Astrocyte of the hippocampus (primary cell): Measurements from ENCODE around the gene TMEM151B.

ENCODE experiments used
- DNase-seq: peaks from one replicate; pipeline ENCODE4 v3.0.0; 2011; ENCODE audit warnings: low read depth, low spot score

The TMEM151B gene

DNA sequence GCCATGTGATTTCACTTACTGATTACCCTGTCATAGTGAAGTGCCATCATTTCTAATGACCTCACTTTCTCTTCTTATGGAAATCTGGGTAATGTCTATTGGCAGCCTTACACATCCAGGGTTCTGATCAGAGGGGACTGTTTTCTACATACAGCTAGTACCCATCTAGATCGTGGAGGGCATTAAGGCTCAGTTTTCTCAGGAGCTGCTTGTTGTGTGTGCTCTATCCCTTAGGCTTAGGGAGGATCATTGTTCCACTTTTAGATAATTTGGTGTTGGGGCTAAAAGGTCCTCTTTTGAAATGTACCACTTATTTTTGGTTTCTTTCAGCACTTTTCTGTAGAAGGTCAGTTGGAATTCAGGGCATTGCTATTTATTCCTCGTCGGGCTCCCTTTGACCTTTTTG is 19.5 kb upstream of the TMEM151B start:
- DNase-seq, result no peak

DNA sequence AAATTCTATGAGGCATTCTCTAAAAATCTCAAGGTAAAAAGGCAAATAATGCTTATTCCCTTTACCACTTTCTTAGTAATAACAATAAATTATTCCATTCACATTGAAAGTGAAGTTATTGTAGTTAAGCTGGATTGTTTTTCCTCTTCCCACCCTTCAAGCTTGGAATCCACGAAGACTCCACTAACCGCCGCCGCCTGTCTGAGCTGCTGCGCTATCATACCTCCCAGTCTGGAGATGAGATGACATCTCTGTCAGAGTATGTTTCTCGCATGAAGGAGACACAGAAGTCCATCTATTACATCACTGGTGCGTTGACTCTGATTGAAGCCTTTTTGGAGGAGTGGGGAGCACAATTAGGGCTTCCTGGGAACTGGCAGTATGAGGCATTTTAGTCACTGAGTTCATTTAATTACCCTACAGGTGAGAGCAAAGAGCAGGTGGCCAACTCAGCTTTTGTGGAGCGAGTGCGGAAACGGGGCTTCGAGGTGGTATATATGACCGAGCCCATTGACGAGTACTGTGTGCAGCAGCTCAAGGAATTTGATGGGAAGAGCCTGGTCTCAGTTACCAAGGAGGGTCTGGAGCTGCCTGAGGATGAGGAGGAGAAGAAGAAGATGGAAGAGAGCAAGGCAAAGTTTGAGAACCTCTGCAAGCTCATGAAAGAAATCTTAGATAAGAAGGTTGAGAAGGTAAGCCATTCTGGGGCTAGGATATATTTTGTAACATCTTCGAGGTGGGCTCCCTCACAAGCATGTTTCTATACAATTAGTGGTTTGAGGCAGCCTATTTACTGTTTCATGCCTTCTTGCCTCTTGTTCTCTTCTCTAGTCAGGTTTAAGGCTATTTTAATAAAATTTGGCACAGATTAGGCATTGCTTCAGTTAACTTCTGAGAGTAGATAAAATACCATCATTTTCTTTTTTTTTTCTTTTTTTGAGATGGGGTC is 18.4 kb upstream of the TMEM151B start:
- DNase-seq, result no peak

DNA sequence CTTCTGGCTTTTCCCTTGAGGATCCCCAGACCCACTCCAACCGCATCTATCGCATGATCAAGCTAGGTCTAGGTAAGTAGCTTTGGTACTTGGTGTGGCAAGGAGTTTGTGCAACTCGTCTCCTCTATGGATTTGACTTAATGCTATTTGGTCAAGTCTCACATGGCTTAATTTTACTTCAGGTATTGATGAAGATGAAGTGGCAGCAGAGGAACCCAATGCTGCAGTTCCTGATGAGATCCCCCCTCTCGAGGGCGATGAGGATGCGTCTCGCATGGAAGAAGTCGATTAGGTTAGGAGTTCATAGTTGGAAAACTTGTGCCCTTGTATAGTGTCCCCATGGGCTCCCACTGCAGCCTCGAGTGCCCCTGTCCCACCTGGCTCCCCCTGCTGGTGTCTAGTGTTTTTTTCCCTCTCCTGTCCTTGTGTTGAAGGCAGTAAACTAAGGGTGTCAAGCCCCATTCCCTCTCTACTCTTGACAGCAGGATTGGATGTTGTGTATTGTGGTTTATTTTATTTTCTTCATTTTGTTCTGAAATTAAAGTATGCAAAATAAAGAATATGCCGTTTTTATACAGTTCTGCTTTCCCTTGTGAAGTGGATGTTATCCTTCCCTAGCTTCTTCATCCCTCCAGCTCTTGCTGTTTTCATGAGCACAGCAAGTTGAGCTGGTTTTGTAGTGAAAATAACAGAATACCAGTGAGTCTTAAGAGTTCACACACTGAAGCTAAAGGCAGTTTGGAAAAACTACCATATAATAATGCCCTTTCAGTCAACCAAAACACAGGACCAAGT is 16.7 kb upstream of the TMEM151B start:
- DNase-seq, result peak; percentile 37

DNA sequence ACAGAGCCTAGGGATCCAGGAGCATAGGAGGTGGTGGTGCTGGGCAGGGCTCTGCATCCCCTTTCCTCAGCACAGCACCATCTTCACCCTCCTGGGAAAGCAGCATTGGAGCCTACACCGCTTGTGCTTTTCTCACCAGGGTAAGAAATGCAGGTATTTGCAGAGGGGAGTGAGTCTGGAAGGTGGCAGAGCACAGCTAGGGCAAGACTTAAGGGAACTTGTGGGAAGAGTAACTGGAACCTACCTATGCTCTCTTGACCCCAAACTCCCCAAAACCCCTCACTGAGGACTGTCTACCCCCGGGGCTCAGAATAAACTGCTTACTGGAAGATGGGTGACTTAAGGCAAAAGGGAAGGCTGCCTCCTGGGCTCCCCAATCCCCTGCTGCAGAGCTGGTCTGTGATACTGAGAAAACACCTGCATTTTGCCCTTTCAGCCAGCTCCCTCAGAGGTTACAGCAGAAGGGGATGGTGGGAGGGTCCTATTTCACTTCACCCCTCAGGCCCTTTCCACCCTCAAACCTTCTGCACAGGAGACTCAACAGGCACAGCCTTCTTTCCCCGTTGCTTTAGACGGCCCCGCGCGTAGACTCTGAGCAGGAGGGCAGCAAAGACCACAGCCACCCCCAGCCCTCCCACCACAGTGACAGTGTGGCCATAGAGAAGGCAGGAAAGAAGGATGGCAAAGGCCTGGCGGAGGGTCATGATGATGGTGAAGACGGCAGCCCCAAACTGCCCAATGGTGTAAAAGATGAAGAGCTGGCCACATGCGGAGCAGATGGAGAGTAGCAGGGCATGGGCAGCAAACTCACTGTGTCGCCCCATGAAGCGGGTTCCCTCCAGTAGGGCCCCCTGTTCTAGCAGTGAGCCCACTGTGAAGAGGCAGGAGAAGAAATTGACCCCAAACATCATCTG is 15.8 kb upstream of the TMEM151B start:
- no peak for DNase-seq

GRCh38 chr6:44255105-44255808 is 15.0 kb upstream of the TMEM151B start:
- no peak for DNase-seq

GRCh38 chr6:44255871-44256774 is 14.1 kb upstream of the TMEM151B start:
- DNase-seq, result peak; percentile 32

DNA sequence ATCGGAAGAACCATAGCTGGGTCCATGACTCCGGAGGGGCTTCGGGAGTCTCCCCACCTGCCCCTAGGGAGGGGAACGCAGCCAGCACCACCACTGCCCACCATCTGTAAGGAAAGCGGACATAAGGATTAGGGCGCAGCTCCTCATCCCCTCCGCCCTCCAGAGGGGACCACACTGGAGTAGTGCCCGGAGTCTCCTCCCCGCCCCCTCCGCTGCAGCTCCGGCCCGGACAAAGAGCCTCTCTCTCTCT is 13.6 kb upstream of the TMEM151B start:
- no peak for DNase-seq

- peak; percentile 92 for DNase-seq
Observed at GRCh38 chr6:44257025-44257752, 13.1 kb upstream of the TMEM151B start, which contains the start of gene SLC35B2. Gene SLC35B2 (minus strand): TSS chr6:44257528. CDS start chr6:44257410, 118 bp downstream.

GRCh38 chr6:44257753-44258324 is 12.4 kb upstream of the TMEM151B start:
- no peak for DNase-seq

DNA sequence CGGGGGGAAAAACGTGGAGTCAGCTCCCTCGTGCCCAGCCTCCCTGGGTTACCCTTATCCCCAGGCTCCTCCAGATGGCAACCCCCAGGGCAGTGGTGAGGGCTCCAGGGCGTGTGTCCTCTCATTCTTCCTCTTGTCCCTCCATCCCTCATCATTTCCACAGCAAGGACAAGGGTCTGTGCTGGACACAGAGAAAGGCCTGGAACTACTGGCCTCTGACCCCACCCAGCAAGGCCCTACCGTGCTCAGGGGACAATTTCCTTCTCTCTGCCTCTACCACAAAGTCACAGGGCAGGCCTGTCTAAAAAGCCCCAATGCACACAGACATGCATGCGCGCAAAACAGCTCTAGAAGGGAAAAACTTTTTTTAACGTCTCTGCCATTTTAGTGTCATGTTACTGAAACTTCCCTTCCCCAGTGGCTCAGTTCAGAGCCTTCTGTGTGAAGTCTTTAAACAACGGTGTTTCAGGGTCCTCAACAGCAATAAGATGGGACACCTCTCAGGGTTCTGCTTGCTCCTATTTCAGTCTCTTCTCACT is 11.9 kb upstream of the TMEM151B start:
- DNase-seq, result no peak

DNA sequence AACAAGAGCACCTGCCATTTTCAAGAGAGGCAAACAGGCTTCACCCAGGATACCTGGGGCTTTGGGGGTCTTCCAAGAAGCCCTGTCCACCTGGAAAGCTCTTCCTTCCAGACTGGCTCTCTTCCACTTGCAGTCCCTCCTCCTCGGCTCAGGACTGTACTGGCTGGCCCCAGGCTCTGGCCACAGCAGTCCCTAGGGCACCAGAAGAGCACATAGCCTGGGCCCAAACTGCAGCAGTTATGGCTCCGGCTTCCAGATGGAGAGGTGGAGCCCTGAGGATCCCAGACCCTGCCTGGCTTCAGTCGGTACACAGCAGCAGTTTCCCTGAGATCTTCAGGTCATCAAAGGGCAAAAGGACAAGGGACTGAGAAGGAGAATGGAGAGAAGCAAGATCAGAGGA is 11.3 kb upstream of the TMEM151B start:
- DNase-seq, result no peak

DNA sequence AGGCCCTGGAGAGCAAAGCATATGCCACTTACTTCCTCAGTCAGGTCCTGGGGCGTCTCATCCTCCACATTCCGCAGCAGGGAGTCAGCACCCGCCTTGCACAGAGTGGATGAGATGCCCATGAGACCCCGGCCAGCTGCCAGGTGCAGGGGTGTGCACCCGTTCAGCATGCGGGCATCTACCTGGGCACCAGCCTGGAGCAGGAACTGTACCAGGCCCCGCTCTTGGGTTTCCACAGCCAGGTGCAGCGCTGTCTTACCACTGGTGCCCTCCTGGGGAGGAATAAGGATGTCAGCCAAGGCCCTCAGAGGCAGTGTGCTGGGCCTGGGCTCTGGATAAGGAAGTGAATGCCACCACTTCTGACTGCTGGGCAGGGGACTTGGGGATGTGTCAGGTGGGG is 10.2 kb upstream of the TMEM151B start:
- no peak for DNase-seq

DNA sequence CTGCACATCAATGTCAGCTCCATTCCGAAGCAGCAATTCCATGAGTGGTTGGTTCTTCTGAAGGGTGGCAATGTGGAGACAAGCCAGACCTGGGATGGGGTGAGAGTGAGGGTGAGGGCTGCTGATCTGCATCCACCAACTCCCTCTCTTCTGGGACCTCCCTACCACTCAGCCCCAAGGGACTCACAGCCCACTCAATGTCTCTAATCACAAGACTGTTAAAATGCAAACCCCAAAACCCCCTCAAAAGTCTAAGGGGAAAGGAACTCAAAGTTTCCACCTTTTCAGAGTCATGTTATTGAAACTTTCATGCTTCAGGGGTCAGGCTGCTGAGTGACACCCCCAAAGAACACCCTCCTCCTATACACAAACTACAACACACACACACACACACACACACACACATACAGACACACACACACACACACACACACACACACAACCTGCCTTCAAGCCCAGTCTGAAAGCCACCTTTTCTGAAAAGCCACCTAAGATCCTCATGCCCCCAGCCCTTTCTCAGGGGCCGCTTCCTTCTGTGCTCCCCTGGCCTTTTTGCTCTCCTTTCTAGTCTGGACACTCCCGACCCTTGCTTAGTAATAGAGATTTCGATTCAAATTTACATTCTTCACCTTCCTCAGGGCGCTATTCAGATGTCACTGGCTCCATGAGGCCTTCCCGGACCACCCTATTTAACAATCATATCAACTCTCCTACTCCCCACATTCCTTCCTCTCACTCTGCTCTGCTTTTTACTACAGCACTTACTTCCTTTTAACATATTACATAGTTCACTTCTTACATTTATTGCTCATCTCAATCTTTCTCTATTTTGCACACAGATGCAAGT is 9.6 kb upstream of the TMEM151B start:
- no peak for DNase-seq

DNA sequence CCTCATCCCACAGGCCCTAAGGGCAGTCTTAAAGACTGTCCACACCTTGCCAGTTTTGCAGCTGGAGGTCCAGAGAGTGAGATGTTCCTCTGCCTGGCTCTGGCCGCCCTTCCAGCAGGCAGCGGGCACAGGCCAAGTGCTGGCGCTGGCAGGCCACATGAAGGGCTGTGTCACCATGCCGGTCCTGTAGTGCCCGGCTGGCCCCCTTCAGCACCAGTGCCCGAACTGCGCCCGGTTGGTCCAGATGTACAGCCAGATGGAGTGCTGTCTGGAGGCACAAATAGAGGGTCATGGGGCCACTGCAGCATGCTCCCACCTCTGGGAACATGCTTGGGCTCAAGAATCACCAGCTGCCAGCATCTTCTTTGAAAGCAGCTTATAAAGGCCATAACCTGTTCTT is 8.7 kb upstream of the TMEM151B start:
- no peak for DNase-seq

DNA sequence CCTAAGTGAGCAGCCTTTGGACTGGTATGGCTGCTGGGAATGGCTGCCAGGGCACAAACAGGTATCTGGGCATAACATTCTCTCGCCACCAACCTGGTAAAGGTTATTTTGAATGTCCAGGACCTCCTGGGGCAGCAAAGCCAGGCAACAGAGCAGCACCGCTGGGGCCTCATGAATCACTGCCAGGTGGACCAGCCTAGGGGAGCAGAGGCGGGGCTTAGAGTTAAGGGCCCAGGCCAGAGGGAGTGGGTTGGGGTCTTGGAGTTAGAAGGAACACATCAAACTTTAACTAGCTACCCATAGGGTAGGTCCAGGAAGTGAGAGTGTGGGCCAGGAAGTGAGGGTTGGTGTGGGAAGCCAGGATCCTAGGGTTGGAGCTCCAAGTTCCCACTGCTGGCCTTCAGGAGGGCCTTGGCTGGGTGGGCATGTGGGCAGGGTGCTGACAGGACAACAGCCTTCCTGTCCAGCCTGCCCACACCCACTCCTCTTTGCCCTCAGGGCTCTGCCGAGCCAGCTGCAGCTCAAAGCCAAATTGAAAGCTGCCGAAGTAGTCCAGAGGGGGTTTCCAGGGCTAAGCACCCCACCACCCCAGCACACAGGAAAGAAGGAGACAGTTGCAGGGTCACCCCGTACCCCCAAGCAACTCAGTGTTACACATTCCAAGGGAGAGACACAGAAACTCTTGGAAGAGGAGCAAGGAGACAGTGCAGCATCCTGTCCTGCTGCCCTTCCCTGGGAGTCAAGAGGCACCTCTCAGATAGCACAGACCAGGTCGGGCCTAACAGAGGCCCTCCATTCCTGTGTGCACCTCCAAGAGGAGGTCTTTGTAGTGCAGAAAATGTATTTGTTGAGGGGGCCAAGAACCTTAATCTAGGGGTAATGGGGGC is 7.5 kb upstream of the TMEM151B start:
- DNase-seq, result no peak

DNA sequence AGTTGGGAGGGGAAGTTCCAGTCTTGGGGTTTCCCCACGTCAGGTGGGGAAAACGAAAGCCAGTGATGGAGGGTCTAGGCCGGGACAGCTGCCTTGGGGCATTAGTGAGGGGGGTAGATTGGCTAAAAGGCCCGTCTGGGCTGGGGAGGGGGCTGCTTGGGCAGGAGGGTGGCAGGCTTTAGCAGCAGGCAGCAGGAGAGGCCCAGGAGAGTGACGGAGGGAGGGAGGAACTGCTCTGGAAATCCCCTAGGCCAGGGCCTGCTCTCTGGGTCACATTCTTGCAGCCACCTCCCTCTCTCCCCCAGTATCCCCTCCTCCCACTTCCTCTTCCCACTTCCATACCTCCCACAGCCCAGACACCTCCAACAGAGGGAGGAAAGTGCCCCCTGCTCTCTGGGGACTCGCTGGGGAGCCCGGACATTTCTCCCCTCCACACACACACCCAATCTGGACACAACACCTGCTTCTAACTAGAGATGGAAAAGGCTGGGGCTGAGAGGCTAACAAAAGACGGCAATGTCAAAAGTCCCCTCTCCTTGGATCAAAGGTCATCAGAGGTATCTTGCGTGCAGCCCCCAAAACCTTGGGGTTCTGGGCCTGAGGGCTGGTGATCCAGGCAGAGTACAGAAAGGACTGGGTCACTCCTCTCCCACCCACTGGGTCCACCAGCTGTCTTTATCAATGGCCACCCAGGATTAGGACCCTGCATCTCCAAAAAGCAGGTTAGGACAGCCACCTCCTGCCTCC is 6.7 kb upstream of the TMEM151B start:
- DNase-seq, result peak; percentile 47
